ENCODE data around the gene RBPJ. TPM values are rescaled to one million over a fixed set of nuclear protein-coding genes. Genes with fewer than 3 reads are reported as not detected.

Gene RBPJ
- polyA plus RNA-seq, 1 of the 3 experiments (the other 2 are of a cell fraction) = 13.8 TPM

DNA sequence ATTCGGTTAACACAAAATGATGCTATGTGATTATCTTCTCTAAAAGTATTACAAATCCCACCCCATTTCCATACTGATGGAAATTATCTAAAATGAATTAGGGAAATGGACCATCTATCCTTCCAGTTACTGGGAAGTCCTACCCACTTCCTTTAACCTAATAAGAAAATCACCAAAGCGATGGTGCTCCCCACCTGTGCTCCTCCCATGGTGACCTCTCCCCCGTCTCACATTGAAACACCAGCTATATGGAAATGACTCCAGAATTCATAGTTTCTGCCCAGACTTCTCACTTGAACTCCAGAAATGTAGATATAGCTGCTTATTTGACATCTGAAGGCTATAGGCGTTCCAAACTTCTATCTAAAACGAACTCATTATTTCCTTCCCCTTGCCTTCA is 121.0 kb downstream of the RBPJ start:
- DNase-seq = no peak
- Histone ChIP-seq H3K9me2 (no peaks in the 10 kb centered on the region), H3K79me2 (ENCODE audit: insufficient read depth) (no peaks in the 10 kb centered on the region), H3K27me3 (ENCODE audit: insufficient read depth) (no peaks in the 10 kb centered on the region), H3K4me2 (no peak overlapping the region), H3K9ac (no peak overlapping the region), H4K20me1 (ENCODE audit: insufficient read depth) (no peaks in the 10 kb centered on the region), H3F3A (replicated peaks; ENCODE audit: insufficient read depth) (no peaks in the 10 kb centered on the region), H3K36me3 (replicated peaks in 1 of 2; ENCODE audit: control insufficient read depth in 1 of 2, insufficient read depth in 2 of 2, low read length in 1 of 2) (peaks cover 0 to 2% of the 10 kb centered on the region in 2 experiments), H3K27ac (ENCODE audit: low read depth in 2 of 2, low read length in 1 of 2) (no peak overlapping the region), H3K4me3 (ENCODE audit: low read depth in 2 of 2, low read length in 1 of 2) (no peak overlapping the region), H2AFZ (ENCODE audit: low read depth) (no peak overlapping the region), H3K9me3 (no peaks in the 10 kb centered on the region), H3K4me1 (ENCODE audit: control insufficient read depth in 1 of 2, insufficient read depth in 2 of 2, low read depth in 1 of 2, low read length in 1 of 2) (no peaks in the 10 kb centered on the region; a peak in 1 of 4 replicates)
- TF ChIP-seq MXI1 (IDR thresholded peaks at IDR 0.05; ENCODE audit: low read depth, low read length) = no peak
- POLR2A ChIA-PET = no interaction called here
- CTCF ChIA-PET = interaction anchor here (1.0 kb wide), 1 partner anchor 18 kb away, joined by 3 read pairs; no protein-coding TSS in a partner anchor
- 97% methylated on average over 5 of the region's 5 CpGs for WGBS (ENCODE audit: low lambda C conversion rate)

DNA sequence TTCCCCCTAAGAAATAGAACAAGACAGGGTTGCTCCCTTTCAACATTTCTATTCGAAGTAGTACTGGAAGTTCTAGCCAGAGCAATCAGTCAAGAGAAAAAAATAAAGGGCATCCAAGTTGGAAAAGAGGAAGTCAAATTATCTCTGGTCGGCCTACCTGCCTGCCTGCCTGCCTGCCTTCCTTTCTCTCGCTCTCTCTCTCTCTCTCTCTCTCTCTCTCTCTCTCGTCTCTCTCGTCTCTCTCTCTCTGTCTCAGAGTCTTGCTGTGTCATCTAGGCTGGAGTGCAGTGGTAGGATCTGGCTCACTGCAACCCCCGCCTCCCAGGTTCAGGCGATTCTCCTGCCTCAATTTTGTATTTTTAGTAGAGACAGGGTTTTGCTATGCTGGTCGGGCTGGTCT is 126.6 kb downstream of the RBPJ start:
- Histone ChIP-seq H2AFZ (ENCODE audit: low read depth) (no peak overlapping the region), H3K9me3 (no peaks in the 10 kb centered on the region), H3K4me1 (ENCODE audit: control insufficient read depth in 1 of 2, insufficient read depth in 2 of 2, low read depth in 1 of 2, low read length in 1 of 2) (peaks cover 0 to 4% of the 10 kb centered on the region in 2 experiments; a peak in 1 of 4 replicates), H4K20me1 (ENCODE audit: insufficient read depth) (no peaks in the 10 kb centered on the region), H3K36me3 (replicated peaks in 1 of 2; ENCODE audit: control insufficient read depth in 1 of 2, insufficient read depth in 2 of 2, low read length in 1 of 2) (no peaks in the 10 kb centered on the region), H3K9me2 (no peaks in the 10 kb centered on the region), H3K27ac (ENCODE audit: low read depth in 2 of 2, low read length in 1 of 2) (no peak overlapping the region), H3K4me3 (ENCODE audit: low read depth in 2 of 2, low read length in 1 of 2) (no peak overlapping the region), H3K4me2 (no peak overlapping the region), H3K27me3 (ENCODE audit: insufficient read depth) (no peaks in the 10 kb centered on the region), H3F3A (replicated peaks; ENCODE audit: insufficient read depth) (no peaks in the 10 kb centered on the region), H3K79me2 (ENCODE audit: insufficient read depth) (no peaks in the 10 kb centered on the region), H3K9ac (no peak overlapping the region)
- WGBS (ENCODE audit: low lambda C conversion rate) = 68% methylated on average over 8 of the region's 8 CpGs
- ChIA-PET CTCF (no interaction called here), POLR2A (no interaction called here)
- TF ChIP-seq, protein P1, sequence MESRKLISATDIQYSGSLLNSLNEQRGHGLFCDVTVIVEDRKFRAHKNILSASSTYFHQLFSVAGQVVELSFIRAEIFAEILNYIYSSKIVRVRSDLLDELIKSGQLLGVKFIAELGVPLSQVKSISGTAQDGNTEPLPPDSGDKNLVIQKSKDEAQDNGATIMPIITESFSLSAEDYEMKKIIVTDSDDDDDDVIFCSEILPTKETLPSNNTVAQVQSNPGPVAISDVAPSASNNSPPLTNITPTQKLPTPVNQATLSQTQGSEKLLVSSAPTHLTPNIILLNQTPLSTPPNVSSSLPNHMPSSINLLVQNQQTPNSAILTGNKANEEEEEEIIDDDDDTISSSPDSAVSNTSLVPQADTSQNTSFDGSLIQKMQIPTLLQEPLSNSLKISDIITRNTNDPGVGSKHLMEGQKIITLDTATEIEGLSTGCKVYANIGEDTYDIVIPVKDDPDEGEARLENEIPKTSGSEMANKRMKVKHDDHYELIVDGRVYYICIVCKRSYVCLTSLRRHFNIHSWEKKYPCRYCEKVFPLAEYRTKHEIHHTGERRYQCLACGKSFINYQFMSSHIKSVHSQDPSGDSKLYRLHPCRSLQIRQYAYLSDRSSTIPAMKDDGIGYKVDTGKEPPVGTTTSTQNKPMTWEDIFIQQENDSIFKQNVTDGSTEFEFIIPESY (IDR thresholded peaks at IDR 0.05; ENCODE audit: borderline replicate concordance, low read depth) = no peak
- no peak for TF ChIP-seq GATA2 (CRISPR knock-in tag; IDR thresholded peaks at IDR 0.05)
- no peak for TF ChIP-seq MXI1 (IDR thresholded peaks at IDR 0.05; ENCODE audit: low read depth, low read length)
- TF ChIP-seq JUND (IDR thresholded peaks at IDR 0.05) = no peak
- TF ChIP-seq FOXJ3 (CRISPR knock-in tag; IDR thresholded peaks at IDR 0.05) = no peak
- TF ChIP-seq TEAD4 (IDR thresholded peaks at IDR 0.05; ENCODE audit: borderline replicate concordance, insufficient read depth) = no peak
- TF ChIP-seq FOXM1 (IDR thresholded peaks at IDR 0.05; ENCODE audit: low read depth) = no peak
- no peak for TF ChIP-seq TAF1 (IDR thresholded peaks at IDR 0.05; ENCODE audit: borderline replicate concordance, low read depth, low read length)
- TF ChIP-seq MEF2A (IDR thresholded peaks at IDR 0.05; ENCODE audit: borderline replicate concordance, low read depth) = no peak
- TF ChIP-seq ELF1 (IDR thresholded peaks at IDR 0.05) = no peak
- DNase-seq = no peak

DNA sequence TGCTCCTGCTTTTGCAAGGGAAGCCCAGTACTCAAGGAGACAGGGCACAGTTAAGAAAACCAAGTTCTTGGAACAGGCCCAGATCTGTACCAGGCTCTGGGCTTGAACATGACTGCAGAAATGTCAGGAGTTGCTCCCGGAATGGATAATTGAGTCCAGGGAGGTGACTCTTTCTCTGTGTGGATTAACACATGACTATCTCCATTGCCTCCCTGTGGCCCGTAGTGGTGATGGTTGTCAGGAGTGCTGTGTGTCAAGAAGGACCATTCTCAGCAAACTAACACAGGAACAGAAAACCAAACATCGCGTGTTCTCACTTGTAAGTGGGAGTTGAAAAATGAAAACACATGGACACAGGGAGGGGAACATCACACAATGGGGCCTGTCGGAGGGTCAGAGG is 129.6 kb downstream of the RBPJ start:
- no peak overlapping the region for H3K4me3 ChIP-seq (ENCODE audit: low read depth in 2 of 2, low read length in 1 of 2)
- POLR2A ChIA-PET = no interaction called here
- no peak for TF ChIP-seq SIN3A (IDR thresholded peaks at IDR 0.05; ENCODE audit: borderline replicate concordance, low read depth, low read length)
- TF ChIP-seq EP300 (IDR thresholded peaks at IDR 0.05; ENCODE audit: borderline replicate concordance in 1 of 2, low read depth in 1 of 2, low read length in 1 of 2) = no peak
- no peak for TF ChIP-seq RFX5 (IDR thresholded peaks at IDR 0.05; ENCODE audit: low read length)
- CTCF ChIA-PET = interaction anchor here (1.3 to 1.6 kb wide), 2 partner anchors 19 to 270 kb away, joined by 3 read pairs; no protein-coding TSS in a partner anchor
- no peaks in the 10 kb centered on the region for H3F3A ChIP-seq (replicated peaks; ENCODE audit: insufficient read depth)
- H3K9me3 ChIP-seq = no peaks in the 10 kb centered on the region
- no peaks in the 10 kb centered on the region for H3K36me3 ChIP-seq (replicated peaks in 1 of 2; ENCODE audit: control insufficient read depth in 1 of 2, insufficient read depth in 2 of 2, low read length in 1 of 2)
- no peaks in the 10 kb centered on the region for H4K20me1 ChIP-seq (ENCODE audit: insufficient read depth)
- peaks cover 0 to 14% of the 10 kb centered on the region in 2 experiments; a peak in 1 of 4 replicates for H3K4me1 ChIP-seq (ENCODE audit: control insufficient read depth in 1 of 2, insufficient read depth in 2 of 2, low read depth in 1 of 2, low read length in 1 of 2)
- no peaks in the 10 kb centered on the region for H3K27me3 ChIP-seq (ENCODE audit: insufficient read depth)
- H3K79me2 ChIP-seq (ENCODE audit: insufficient read depth) = no peaks in the 10 kb centered on the region
- H3K27ac ChIP-seq (ENCODE audit: low read depth in 2 of 2, low read length in 1 of 2) = no peak overlapping the region
- H3K9ac ChIP-seq = no peak overlapping the region
- H3K9me2 ChIP-seq = no peaks in the 10 kb centered on the region
- no peak for DNase-seq
- no peak overlapping the region for H3K4me2 ChIP-seq
- no peak overlapping the region for H2AFZ ChIP-seq (ENCODE audit: low read depth)
- WGBS (ENCODE audit: low lambda C conversion rate) = 94% methylated on average over 5 of the region's 5 CpGs
